ENCODE results near the gene OR5AU1. TPM values are rescaled to one million over a fixed set of nuclear protein-coding genes. Genes with fewer than 3 reads are reported as not detected.

Gene OR5AU1
- total and polyA plus RNA-seq, 2 of the 13 experiments (the other 11 are each of a cell fraction or from before 2014, with no cell fraction given) = not detected

- 0 out of 2 replicates have a peak, but pooled peaks cover 6% of the 10 kb centered on the region for H3K4me1 ChIP-seq (ENCODE audit: insufficient read depth, low read length)
- H3K4me3 ChIP-seq (replicated peaks in 1 of 3; ENCODE audit: insufficient read depth in 1 of 3, low read depth in 2 of 3, low read length in 3 of 3) = 0 out of 6 replicates have a peak overlapping the region, but pooled peaks of 1 of the 3 experiments have one; percentile 31
- peak overlapping the region; percentile 71 for H3K4me2 ChIP-seq (ENCODE audit: low read depth, low read length)
- no peak overlapping the region for H3K27ac ChIP-seq (ENCODE audit: extremely low read length, insufficient read depth, low read length)
- no peaks in the 10 kb centered on the region for H3K79me2 ChIP-seq (ENCODE audit: insufficient read depth, low read length)
- TF ChIP-seq MAFF (IDR thresholded peaks at IDR 0.05; ENCODE audit: low read depth, low read length) (no peak), ZNF121 (CRISPR knock-in tag; IDR thresholded peaks at IDR 0.05) (peak; percentile 48; the same call in 1 of the 2 replicates)
- no peaks in the 10 kb centered on the region for H3K27me3 ChIP-seq (ENCODE audit: control insufficient read depth in 1 of 2, insufficient read depth in 2 of 2, low read length in 2 of 2)
- H2AFZ ChIP-seq (ENCODE audit: low read length) = peak overlapping the region; percentile 96
- ATAC-seq = no peak
- ChIA-PET CTCF (ENCODE audit: low intra/inter-chr PET ratio, low total read pairs) (no interaction called here), POLR2A (no interaction called here)
- no peak for FAIRE-seq
- H3K36me3 ChIP-seq (replicated peaks in 1 of 2; ENCODE audit: control insufficient read depth in 1 of 2, insufficient read depth in 2 of 2, low read length in 2 of 2) = no peaks in the 10 kb centered on the region
- no peak overlapping the region for H3K9ac ChIP-seq (ENCODE audit: insufficient read depth, low read depth, low read length)
- no peak for DNase-seq (ENCODE audit: low spot score)
- peaks cover 15% of the 10 kb centered on the region for H3K9me3 ChIP-seq (ENCODE audit: low read length)
- intact Hi-C loops (cut with micrococcal nuclease; ENCODE audit: unreplicated experiment) = no loop called here
- in situ Hi-C loops (cut with HindIII; ENCODE audit: extremely low pct_ligation_motif_present, low pct_unique_long_range_greater_than_20kb) = no loop called here
- no peaks in the 10 kb centered on the region for H4K20me1 ChIP-seq (ENCODE audit: insufficient read depth, low read length)
- no TSS peak for BruUV-seq (replicated peaks)
- WGBS (ENCODE audit: low lambda C conversion rate) = 34% methylated on average over 1 of the region's 1 CpG
Measured at GRCh38 chr14:21142357-21142756, 13.5 kb downstream of the OR5AU1 start.

- no peak overlapping the region for H3K4me3 ChIP-seq (replicated peaks in 1 of 3; ENCODE audit: insufficient read depth in 1 of 3, low read depth in 2 of 3, low read length in 3 of 3)
- no peaks in the 10 kb centered on the region for H3K36me3 ChIP-seq (replicated peaks in 1 of 2; ENCODE audit: control insufficient read depth in 1 of 2, insufficient read depth in 2 of 2, low read length in 2 of 2)
- intact Hi-C loops (cut with micrococcal nuclease; ENCODE audit: unreplicated experiment) = no loop called here
- TF ChIP-seq STAG1 (CRISPR knock-in tag; IDR thresholded peaks at IDR 0.05) (peak; percentile 42), ZFP62 (CRISPR knock-in tag; IDR thresholded peaks at IDR 0.05) (no peak), SMC3 (IDR thresholded peaks at IDR 0.05; ENCODE audit: low read length) (peak; percentile 35; the same call in 1 of the 2 replicates)
- TF ChIP-seq, protein P1, sequence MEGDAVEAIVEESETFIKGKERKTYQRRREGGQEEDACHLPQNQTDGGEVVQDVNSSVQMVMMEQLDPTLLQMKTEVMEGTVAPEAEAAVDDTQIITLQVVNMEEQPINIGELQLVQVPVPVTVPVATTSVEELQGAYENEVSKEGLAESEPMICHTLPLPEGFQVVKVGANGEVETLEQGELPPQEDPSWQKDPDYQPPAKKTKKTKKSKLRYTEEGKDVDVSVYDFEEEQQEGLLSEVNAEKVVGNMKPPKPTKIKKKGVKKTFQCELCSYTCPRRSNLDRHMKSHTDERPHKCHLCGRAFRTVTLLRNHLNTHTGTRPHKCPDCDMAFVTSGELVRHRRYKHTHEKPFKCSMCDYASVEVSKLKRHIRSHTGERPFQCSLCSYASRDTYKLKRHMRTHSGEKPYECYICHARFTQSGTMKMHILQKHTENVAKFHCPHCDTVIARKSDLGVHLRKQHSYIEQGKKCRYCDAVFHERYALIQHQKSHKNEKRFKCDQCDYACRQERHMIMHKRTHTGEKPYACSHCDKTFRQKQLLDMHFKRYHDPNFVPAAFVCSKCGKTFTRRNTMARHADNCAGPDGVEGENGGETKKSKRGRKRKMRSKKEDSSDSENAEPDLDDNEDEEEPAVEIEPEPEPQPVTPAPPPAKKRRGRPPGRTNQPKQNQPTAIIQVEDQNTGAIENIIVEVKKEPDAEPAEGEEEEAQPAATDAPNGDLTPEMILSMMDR (CRISPR knock-in tag; IDR thresholded peaks at IDR 0.05) = peak; percentile 63
- TF ChIP-seq, protein P2, sequence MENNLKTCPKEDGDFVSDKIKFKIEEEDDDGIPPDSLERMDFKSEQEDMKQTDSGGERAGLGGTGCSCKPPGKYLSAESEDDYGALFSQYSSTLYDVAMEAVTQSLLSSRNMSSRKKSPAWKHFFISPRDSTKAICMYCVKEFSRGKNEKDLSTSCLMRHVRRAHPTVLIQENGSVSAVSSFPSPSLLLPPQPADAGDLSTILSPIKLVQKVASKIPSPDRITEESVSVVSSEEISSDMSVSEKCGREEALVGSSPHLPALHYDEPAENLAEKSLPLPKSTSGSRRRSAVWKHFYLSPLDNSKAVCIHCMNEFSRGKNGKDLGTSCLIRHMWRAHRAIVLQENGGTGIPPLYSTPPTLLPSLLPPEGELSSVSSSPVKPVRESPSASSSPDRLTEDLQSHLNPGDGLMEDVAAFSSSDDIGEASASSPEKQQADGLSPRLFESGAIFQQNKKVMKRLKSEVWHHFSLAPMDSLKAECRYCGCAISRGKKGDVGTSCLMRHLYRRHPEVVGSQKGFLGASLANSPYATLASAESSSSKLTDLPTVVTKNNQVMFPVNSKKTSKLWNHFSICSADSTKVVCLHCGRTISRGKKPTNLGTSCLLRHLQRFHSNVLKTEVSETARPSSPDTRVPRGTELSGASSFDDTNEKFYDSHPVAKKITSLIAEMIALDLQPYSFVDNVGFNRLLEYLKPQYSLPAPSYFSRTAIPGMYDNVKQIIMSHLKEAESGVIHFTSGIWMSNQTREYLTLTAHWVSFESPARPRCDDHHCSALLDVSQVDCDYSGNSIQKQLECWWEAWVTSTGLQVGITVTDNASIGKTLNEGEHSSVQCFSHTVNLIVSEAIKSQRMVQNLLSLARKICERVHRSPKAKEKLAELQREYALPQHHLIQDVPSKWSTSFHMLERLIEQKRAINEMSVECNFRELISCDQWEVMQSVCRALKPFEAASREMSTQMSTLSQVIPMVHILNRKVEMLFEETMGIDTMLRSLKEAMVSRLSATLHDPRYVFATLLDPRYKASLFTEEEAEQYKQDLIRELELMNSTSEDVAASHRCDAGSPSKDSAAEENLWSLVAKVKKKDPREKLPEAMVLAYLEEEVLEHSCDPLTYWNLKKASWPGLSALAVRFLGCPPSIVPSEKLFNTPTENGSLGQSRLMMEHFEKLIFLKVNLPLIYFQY (CRISPR knock-in tag; IDR thresholded peaks at IDR 0.05; ENCODE audit: borderline replicate concordance) = no peak
- TF ChIP-seq, protein P3, sequence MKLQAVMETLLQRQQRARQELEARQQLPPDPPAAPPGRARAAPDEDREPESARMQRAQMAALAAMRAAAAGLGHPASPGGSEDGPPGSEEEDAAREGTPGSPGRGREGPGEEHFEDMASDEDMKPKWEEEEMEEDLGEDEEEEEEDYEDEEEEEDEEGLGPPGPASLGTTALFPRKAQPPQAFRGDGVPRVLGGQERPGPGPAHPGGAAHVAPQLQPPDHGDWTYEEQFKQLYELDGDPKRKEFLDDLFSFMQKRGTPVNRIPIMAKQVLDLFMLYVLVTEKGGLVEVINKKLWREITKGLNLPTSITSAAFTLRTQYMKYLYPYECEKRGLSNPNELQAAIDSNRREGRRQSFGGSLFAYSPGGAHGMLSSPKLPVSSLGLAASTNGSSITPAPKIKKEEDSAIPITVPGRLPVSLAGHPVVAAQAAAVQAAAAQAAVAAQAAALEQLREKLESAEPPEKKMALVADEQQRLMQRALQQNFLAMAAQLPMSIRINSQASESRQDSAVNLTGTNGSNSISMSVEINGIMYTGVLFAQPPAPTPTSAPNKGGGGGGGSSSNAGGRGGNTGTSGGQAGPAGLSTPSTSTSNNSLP (IDR thresholded peaks at IDR 0.05; ENCODE audit: low read depth, low read length) = peak; percentile 42; the same call in 1 of the 2 replicates
- no peaks in the 10 kb centered on the region for H3K79me2 ChIP-seq (ENCODE audit: insufficient read depth, low read length)
- no peaks in the 10 kb centered on the region for H3K4me1 ChIP-seq (ENCODE audit: insufficient read depth, low read length)
- H3K27me3 ChIP-seq (ENCODE audit: control insufficient read depth in 1 of 2, insufficient read depth in 2 of 2, low read length in 2 of 2) = no peaks in the 10 kb centered on the region
- ATAC-seq (peak; percentile 45; the same call in 1 of the 3 replicates), DNase-seq (ENCODE audit: low spot score) (peak; percentile 35), FAIRE-seq (no peak)
- no TSS peak for BruUV-seq (replicated peaks)
- in situ Hi-C loops (cut with HindIII; ENCODE audit: extremely low pct_ligation_motif_present, low pct_unique_long_range_greater_than_20kb) = no loop called here
- H3K27ac ChIP-seq (ENCODE audit: extremely low read length, insufficient read depth, low read length) = no peak overlapping the region
- ChIA-PET CTCF (ENCODE audit: low intra/inter-chr PET ratio, low total read pairs) (interaction anchor here (1.6 to 2.3 kb wide), 3 partner anchors 29 to 121 kb away, joined by 5 to 9 read pairs (median 9); no protein-coding TSS in a partner anchor), POLR2A (no interaction called here)
- no peak overlapping the region for H2AFZ ChIP-seq (ENCODE audit: low read length)
- no peaks in the 10 kb centered on the region for H3K9me3 ChIP-seq (ENCODE audit: low read length)
- H3K9ac ChIP-seq (ENCODE audit: insufficient read depth, low read depth, low read length) = no peak overlapping the region
- WGBS (ENCODE audit: low lambda C conversion rate) = 0% methylated on average over 1 of the region's 1 CpG
- no peaks in the 10 kb centered on the region for H4K20me1 ChIP-seq (ENCODE audit: insufficient read depth, low read length)
- no peak overlapping the region for H3K4me2 ChIP-seq (ENCODE audit: low read depth, low read length)
Measured at GRCh38 chr14:21136024-21136423, 19.8 kb downstream of the OR5AU1 start.
